ENCODE measurements around the gene KIF6.

KIF6 gene

GRCh38 chr6:39496456-39496855 lies 228.8 kb downstream of the KIF6 start:
- no peaks in the 10 kb centered on the region for H3K9me3 ChIP-seq (ENCODE audit: control insufficient read depth, insufficient read depth, low read depth, low read length)
- no peaks in the 10 kb centered on the region for H3K36me3 ChIP-seq (ENCODE audit: control insufficient read depth in 2 of 2, insufficient read depth in 1 of 2, low read length in 2 of 2)
- H3K4me1 ChIP-seq (ENCODE audit: control insufficient read depth, insufficient read depth, low read length), result no peaks in the 10 kb centered on the region
- no peak overlapping the region for H3K4me3 ChIP-seq (ENCODE audit: low read depth, low read length)
- no peak overlapping the region for H3K27ac ChIP-seq (ENCODE audit: extremely low read depth, low read depth, low read length)
- CTCF ChIA-PET, result no interaction called here
- no peak for TF ChIP-seq SETDB1 (IDR thresholded peaks at IDR 0.05; ENCODE audit: insufficient read length, low read length)
- no peak for TF ChIP-seq KLF8 (tag by site-specific recombination; IDR thresholded peaks at IDR 0.05)
- no peak for TF ChIP-seq ZNF433 (tag by site-specific recombination; IDR thresholded peaks at IDR 0.05; ENCODE audit: low read depth)
- TF ChIP-seq ZNF18 (tag by site-specific recombination; IDR thresholded peaks at IDR 0.05), result no peak
- no peak for TF ChIP-seq ZNF10 (tag by site-specific recombination; IDR thresholded peaks at IDR 0.05)
- TF ChIP-seq ZNF221 (tag by site-specific recombination; IDR thresholded peaks at IDR 0.05; ENCODE audit: borderline replicate concordance), result no peak
- no peak for TF ChIP-seq ZNF677 (tag by site-specific recombination; IDR thresholded peaks at IDR 0.05)
- TF ChIP-seq ATF2 (tag by site-specific recombination; IDR thresholded peaks at IDR 0.05; ENCODE audit: low read depth), result no peak
- no peak for TF ChIP-seq ZNF560 (tag by site-specific recombination; IDR thresholded peaks at IDR 0.05; ENCODE audit: borderline replicate concordance)
- no peak for TF ChIP-seq ZNF169 (tag by site-specific recombination; IDR thresholded peaks at IDR 0.05)
- no peak for TF ChIP-seq BCL11A (tag by site-specific recombination; IDR thresholded peaks at IDR 0.05; ENCODE audit: low read depth)
- TF ChIP-seq ZNF19 (tag by site-specific recombination; IDR thresholded peaks at IDR 0.05; ENCODE audit: low read depth), result no peak
- POLR2A ChIA-PET, result no interaction called here

GRCh38 chr6:39495640-39496039 lies 229.6 kb downstream of the KIF6 start:
- H3K4me1 ChIP-seq (ENCODE audit: control insufficient read depth, insufficient read depth, low read length), result no peaks in the 10 kb centered on the region
- H3K36me3 ChIP-seq (ENCODE audit: control insufficient read depth in 2 of 2, insufficient read depth in 1 of 2, low read length in 2 of 2), result no peaks in the 10 kb centered on the region
- H3K4me3 ChIP-seq (ENCODE audit: low read depth, low read length), result no peak overlapping the region
- no peaks in the 10 kb centered on the region for H3K9me3 ChIP-seq (ENCODE audit: control insufficient read depth, insufficient read depth, low read depth, low read length)
- TF ChIP-seq ZNF26 (tag by site-specific recombination; IDR thresholded peaks at IDR 0.05) (no peak), AEBP2 (tag by site-specific recombination; IDR thresholded peaks at IDR 0.05; ENCODE audit: borderline replicate concordance) (no peak), BCL11B (tag by site-specific recombination; IDR thresholded peaks at IDR 0.05; ENCODE audit: low read depth) (no peak)
- H3K27ac ChIP-seq (ENCODE audit: extremely low read depth, low read depth, low read length), result no peak overlapping the region
- POLR2A ChIA-PET, result no interaction called here
- CTCF ChIA-PET, result no interaction called here

GRCh38 chr6:39494998-39495397 lies 230.2 kb downstream of the KIF6 start:
- ChIA-PET POLR2A (no interaction called here), CTCF (interaction anchor here (1.6 kb wide), 1 partner anchor 117 kb away, joined by 6 read pairs; no protein-coding TSS in a partner anchor)
- H3K27ac ChIP-seq (ENCODE audit: extremely low read depth, low read depth, low read length), result no peak overlapping the region

More at GRCh38 chr6:39494998-39495397, 230.2 kb downstream of the KIF6 start:
- Histone ChIP-seq H3K4me1 (ENCODE audit: control insufficient read depth, insufficient read depth, low read length) (no peaks in the 10 kb centered on the region), H3K4me3 (ENCODE audit: low read depth, low read length) (no peak overlapping the region), H3K36me3 (ENCODE audit: control insufficient read depth in 2 of 2, insufficient read depth in 1 of 2, low read length in 2 of 2) (no peaks in the 10 kb centered on the region), H3K9me3 (ENCODE audit: control insufficient read depth, insufficient read depth, low read depth, low read length) (no peaks in the 10 kb centered on the region)
- TF ChIP-seq HOXC10 (CRISPR knock-in tag; IDR thresholded peaks at IDR 0.05), result no peak
- TF ChIP-seq KLF8 (tag by site-specific recombination; IDR thresholded peaks at IDR 0.05), result no peak
- no peak for TF ChIP-seq BCL11B (tag by site-specific recombination; IDR thresholded peaks at IDR 0.05; ENCODE audit: low read depth)
- TF ChIP-seq ZSCAN23 (tag by site-specific recombination; IDR thresholded peaks at IDR 0.05), result no peak
